Islet of Langerhans (tissue), 1 donor: ENCODE data around the gene PATL2.
"Not testable (repeated sequence)": the region's sequence is repeated elsewhere in the genome, so short reads cannot be mapped to it uniquely, and the experiment has no call there.

Experiments used
- FAIRE-seq: peaks from one replicate; lab custom pipeline; 2011; peaks lifted over from hg19 to GRCh38; lab: Jason Lieb, UNC

The PATL2 gene

GRCh38 chr15:44690245-44690644 lies 20.9 kb downstream of the PATL2 start:
- FAIRE-seq, result not testable (repeated sequence)

- FAIRE-seq, result not testable (repeated sequence)
Measured at GRCh38 chr15:44689318-44689717, 21.8 kb downstream of the PATL2 start.

GRCh38 chr15:44682809-44683682 lies 28.1 kb downstream of the PATL2 start:
- not testable (repeated sequence) for FAIRE-seq

- FAIRE-seq, result no peak
Measured at GRCh38 chr15:44682211-44682610, 28.9 kb downstream of the PATL2 start.

DNA sequence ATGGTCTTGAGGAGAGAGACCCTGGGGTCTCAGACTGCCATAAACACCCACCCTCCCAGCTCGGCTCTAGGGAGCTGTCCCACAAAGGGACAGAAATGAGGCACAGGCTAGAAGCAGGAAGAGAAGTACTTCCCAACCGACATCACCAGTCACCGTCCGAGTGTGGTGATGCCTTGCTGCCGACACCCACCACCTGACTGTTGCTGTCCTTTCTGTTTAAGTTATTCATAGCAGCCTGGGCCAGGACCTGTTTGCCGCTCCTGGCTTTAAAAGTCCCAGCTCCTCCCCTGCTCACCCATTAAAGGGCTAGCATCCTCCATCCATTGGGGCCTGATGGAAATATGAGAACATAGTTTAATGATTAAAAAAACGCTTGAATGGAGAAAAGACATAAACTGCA lies 34.4 kb downstream of the PATL2 start:
- FAIRE-seq, result no peak

DNA sequence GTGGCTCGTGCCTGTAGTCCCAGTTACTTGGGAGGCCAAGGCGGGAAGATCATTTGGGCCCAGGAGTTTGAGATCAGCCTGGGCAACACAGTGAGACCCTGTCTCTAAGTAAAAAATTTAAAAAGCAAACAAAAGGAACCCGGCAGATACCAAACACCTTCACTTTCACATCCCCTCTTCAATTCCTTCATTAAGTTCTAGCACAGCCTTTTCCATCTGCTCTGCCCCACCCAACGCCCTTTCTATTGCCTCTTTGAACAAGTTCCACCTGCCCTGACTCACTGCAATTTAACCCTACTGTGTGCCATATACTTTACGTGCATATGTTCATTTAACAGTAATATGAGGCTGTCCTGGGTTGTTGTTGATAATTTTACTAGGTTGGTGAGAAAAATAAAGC lies 35.2 kb downstream of the PATL2 start:
- no peak for FAIRE-seq

- no peak for FAIRE-seq
Measured at GRCh38 chr15:44673639-44674038, 37.5 kb downstream of the PATL2 start.

DNA sequence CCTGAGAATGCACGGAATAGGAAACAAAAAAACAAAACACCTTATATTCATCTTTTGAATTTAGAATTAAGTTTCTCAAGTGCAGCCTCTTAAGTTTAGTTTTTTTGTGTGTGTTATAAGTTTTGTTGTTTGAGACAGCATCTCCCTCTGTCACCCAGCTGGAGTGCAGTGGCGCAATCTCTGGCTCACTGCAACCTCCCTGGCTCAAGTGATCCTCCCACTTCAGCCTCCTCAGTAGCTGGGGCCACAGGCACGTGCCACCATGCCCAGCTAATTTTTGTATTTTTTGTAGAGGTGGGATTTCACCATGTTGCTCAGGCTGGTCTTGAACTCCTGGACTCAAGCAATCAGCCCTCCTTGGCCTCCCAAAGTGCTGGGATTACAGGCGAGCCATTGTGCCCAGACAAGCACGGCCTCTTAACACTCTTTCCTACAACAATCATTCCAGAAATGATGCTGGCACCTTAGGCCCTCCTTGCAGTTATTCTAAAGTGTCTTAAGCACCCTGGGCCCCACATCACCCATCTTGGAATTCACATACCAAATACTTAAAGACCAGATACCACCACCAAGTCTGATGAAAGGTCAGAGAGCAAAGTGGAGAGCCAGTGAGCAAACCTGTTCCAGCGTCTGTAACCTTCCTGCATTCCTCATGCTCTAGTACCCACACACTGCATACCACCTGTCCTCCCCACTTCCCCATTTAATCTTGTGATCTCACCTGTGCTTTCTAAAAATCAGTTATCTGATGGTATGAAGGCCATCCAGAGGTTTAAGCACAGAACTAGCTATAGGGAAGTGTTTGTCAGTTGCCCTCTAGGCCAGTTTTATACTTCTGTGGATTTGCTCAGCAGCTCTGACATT lies 40.8 kb downstream of the PATL2 start:
- FAIRE-seq, result no peak

DNA sequence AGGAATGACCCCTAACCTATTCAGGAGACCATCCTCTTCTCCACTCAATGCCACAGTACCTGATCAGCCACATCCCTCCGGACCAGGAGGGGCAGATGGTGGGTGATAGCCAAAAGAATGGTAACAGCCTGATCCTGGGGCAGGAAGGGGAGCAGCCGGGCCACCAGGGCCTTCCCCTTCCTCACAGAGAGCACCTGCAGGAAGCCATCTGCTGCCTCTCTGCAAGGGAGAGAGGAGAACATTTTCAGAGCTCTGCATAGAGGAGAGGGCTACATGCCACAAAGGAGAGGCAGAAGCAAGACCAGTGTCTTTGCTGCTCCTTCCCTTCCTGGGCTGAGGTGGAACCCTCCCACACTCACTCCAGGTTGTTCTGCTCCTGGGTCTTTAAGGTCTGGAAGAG lies 42.2 kb downstream of the PATL2 start:
- FAIRE-seq, result no peak

GRCh38 chr15:44667039-44667360 lies 44.1 kb downstream of the PATL2 start:
- no peak for FAIRE-seq

DNA sequence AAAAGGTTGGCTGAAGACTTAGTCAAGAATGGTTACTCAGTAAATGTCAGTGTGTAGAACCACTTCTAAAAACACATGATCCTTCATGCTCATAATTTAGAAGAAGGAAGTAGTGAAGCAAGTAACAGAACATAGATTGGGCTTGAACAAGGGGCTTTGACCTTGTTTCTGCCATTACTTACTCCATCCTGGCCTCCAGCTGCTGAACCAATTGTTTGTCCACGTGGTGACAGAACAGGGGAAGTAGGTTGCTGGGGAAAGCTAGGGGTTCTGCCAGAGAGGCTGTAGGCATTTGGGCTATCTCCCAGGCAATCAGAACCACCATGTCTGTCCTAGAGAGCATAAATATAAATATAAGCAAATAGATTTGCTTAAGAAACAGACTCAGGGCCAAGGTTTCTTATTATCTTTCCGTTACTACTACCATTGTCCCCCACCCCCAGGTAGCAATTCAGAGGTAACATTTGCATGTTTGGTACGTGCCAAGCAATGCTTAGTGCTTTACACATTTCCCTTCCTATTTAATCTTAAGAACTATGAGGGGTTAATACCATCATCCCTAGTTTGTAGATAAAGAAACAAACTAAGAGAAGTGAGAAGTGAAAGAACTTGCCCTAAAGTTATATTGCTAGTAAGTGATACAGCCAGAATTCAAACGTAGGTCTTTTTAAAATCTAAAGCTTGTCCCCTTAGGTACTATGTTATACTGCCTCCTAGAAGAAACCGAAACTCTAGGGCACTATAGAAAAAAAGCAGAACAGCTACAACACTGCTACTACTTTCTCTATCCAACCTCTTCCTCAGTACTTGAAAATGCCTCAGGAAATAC lies 44.7 kb downstream of the PATL2 start:
- FAIRE-seq, result no peak

GRCh38 chr15:44663410-44664308 lies 47.5 kb downstream of the PATL2 start, which contains the start of gene SPG11:
TSS of gene SPG11 (minus strand) at chr15:44663662. CDS start at chr15:44663647, 15 bp downstream.
- FAIRE-seq, result peak; percentile 85

- FAIRE-seq, result no peak
Measured at GRCh38 chr15:44662478-44663409, 48.4 kb downstream of the PATL2 start.

DNA sequence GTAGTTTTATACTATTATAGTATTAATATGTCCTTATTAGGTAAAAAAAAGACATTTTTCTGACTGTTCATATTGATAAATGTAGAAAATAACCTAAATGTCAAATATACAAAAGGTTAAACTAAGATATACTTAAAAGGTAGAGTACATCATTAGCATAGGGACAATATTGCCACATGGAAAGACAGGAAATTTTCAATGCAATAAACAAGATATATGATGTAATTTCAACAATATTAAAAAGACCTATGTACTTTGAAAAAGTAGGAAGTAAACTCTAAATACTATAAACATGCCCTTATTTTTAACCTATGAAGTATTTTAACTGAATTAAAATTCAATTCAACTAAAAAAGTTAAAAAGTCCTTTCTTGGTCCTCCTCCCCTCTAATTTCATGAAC lies 49.5 kb downstream of the PATL2 start:
- no peak for FAIRE-seq

DNA sequence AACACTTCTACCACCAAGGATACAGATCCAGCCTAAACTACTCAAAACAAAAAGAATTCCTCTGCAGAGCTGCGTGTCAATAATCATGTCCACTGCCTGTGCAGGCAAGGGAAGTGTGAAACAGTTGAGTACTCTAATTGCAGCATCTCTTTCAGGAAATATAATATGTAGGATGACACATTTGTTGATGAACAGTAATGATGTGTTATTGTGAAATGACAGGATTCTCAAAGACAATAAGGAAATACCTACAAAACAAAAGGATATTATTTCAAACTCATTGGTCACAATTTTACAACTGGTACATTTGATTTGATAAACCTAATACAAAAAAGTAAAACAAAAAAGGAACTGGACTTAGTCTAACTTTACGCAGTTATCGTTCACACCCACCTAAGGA lies 52.1 kb downstream of the PATL2 start:
- FAIRE-seq, result no peak

DNA sequence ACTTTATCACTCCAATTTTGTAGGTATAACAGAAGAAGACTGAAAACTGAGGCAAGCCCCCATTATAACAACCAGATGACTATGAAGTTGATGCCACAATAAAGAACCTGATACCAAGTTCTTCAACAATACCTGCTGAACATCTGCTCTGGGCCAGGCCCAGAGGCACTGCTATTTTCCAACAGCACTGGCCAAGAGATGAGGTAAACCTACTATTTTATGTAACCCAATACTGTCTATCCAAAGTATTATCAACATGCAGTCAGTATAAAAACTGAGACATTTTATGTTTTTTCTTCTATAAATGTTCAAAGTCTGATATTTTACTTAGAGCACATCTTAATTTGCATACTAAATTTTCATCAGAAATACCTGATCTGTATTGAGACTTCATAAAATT lies 53.7 kb downstream of the PATL2 start:
- FAIRE-seq, result no peak

GRCh38 chr15:44656913-44657312 lies 54.2 kb downstream of the PATL2 start:
- no peak for FAIRE-seq

DNA sequence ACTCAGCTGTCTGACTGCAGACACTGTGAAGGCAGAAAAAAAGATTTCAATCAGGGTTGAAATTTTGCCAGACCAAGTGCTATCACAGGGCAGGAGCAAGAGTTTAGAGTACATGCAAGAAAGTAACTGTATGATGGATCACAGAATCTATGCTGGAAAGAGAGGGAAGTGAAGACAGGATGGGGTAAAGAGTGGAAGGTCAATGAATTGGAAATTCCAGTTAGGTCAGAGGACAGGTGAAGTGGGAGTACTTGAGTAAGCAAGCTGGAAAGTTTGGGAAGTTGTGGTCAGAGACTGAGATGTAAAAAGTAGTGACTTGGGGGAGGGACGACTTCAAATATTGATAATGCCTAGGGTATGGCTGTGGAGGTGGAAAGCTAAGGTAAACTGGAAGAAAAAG lies 54.8 kb downstream of the PATL2 start:
- no peak for FAIRE-seq

GRCh38 chr15:44654858-44655257 lies 56.3 kb downstream of the PATL2 start:
- FAIRE-seq, result no peak

GRCh38 chr15:44647637-44648036 lies 63.5 kb downstream of the PATL2 start:
- no peak for FAIRE-seq
